SH-SY5Y (cell line): Measurements from ENCODE around the gene ARSA.

Experiments used
- GATA2 ChIP-seq: IDR thresholded peaks from 2 replicates; pipeline ENCODE4 v1.6.1; 2011; ENCODE audit warnings: mild to moderate bottlenecking, low read depth, low read length
- GATA3 ChIP-seq: IDR thresholded peaks from 2 replicates; pipeline ENCODE4 v1.6.1; 2011; ENCODE audit warnings: low read depth, mild to moderate bottlenecking, low read length, moderate library complexity

DNA sequence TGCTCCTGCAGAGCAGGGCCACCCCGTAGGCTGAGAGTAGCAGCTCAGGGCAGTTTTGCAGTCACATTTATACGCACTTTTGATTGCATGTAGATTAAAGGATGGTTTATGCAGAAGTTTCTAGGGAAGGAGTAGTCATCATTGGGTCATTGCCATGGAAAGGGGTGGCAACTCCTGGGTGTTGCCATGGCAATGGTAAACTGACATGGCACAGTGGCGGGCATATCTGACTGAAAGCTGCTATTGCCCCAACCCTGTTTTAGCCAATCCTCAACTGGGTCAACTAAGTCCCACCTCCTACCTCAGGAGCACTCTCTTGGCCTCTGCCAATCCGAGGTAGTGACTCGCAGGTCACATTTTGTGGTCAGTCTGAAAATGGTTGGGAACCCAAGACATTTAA is 2.4 kb upstream of the ARSA start:
- TF ChIP-seq GATA2, result no peak
- TF ChIP-seq GATA3, result no peak
